HAP-1 (cell line): ENCODE results near the gene KMT5B.

Experiments
- DNase-seq, 2 experiments: peaks; one replicate each; pipeline ENCODE4 v3.0.0-alpha.2; 2016 to 2020; ENCODE audit warnings: low spot score in 2 of 2
- H3K27me3 ChIP-seq: fragments of 250-450 bp; sonication (Bioruptor Pico); 2 replicates; pipeline ENCODE4 v1.5.1; 2020; ENCODE audit warnings: low read depth, mild to moderate bottlenecking, moderate library complexity
- H3K36me3 ChIP-seq: fragments of 250-450 bp; sonication (Bioruptor Pico); replicated peaks from 2 replicates; pipeline ENCODE4 v1.5.1; 2020; ENCODE audit warnings: mild to moderate bottlenecking
- H3K4me1 ChIP-seq: fragments of 250-450 bp; sonication (Bioruptor Pico); 2 replicates; pipeline ENCODE4 v1.5.1; 2020; ENCODE audit warnings: mild to moderate bottlenecking
- H3K4me3 ChIP-seq: fragments of 250-450 bp; sonication (Bioruptor Pico); 2 replicates; pipeline ENCODE4 v1.5.1; 2020; ENCODE audit warnings: mild to moderate bottlenecking, moderate library complexity
- H3K9me3 ChIP-seq: fragments of 250-450 bp; sonication (Bioruptor Pico); 2 replicates; pipeline ENCODE4 v1.5.1; 2020; ENCODE audit warnings: mild to moderate bottlenecking, moderate library complexity
- in situ Hi-C: fragments of 300-500 bp; cut with MboI; formaldehyde crosslinking; loops from 3 replicates; pipeline ENCODE4 v1.14.3; 2020; ENCODE audit warnings: low sequenced_read_pairs, inconsistent platforms, mixed read lengths

KMT5B gene

DNA sequence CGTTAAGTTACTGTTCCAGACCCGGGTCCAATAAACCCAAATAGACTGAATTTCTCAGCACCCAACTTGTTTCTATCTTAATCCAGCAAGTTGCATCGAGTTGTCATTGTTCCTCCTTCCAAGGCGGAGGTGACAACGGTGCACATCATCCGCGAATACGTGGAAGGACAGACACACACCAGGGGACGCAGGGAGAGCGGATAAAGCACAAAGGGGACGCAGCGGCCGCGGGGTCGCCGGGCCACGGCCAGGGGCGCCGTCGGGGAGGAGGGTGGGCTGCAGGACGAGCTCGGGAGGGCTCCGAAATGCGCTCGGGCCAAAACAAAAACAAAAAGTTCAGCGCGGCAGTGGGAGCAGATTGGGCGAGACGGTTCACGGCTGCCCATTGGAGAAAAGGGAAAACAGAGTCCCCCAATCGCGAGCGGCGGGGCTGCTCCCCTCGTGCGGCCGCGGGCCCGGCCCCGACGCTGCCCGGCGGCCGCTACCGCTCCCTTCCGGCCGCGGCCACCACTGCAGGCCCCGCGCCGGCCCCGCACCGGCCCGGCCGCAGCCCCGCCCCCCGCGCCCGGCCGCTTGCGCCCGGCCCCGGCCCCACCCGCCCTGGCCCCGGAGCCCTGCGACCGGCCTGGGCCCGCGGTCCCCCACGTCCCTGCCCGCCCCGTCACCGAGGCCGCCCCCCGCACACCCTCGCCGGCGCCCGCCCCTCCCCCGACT is 518 bp downstream of the KMT5B start:
- Histone ChIP-seq H3K36me3 (no peaks in the 10 kb centered on the region), H3K4me1 (peaks cover 6% of the 10 kb centered on the region; the same call in 1 of the 2 replicates), H3K27me3 (no peaks in the 10 kb centered on the region), H3K4me3 (peak overlapping the region; percentile 88), H3K9me3 (no peaks in the 10 kb centered on the region)
- in situ Hi-C loops, result no loop called here
- peak; percentile 70 to 82 for DNase-seq

- peak in 1 of 2 experiments; percentile 31 for DNase-seq
- H3K36me3 ChIP-seq, result no peaks in the 10 kb centered on the region
- H3K9me3 ChIP-seq, result no peaks in the 10 kb centered on the region
- H3K4me3 ChIP-seq, result peak overlapping the region; percentile 88
- no peaks in the 10 kb centered on the region for H3K27me3 ChIP-seq
- peaks cover 6% of the 10 kb centered on the region; the same call in 1 of the 2 replicates for H3K4me1 ChIP-seq
- in situ Hi-C loops, result no loop called here
Measured at GRCh38 chr11:68211546-68211945, 1.6 kb downstream of the KMT5B start.

GRCh38 chr11:68206211-68206610 is 6.9 kb downstream of the KMT5B start:
- peak; percentile 35 to 79 for DNase-seq
- Histone ChIP-seq H3K36me3 (no peaks in the 10 kb centered on the region), H3K27me3 (no peaks in the 10 kb centered on the region), H3K9me3 (no peaks in the 10 kb centered on the region), H3K4me1 (peaks cover 11% of the 10 kb centered on the region), H3K4me3 (no peak overlapping the region)
- in situ Hi-C loops, result no loop called here

- peaks cover 7% of the 10 kb centered on the region for H3K4me1 ChIP-seq
- no peaks in the 10 kb centered on the region for H3K27me3 ChIP-seq
- no peaks in the 10 kb centered on the region for H3K9me3 ChIP-seq
- no peak for DNase-seq
- H3K4me3 ChIP-seq, result no peak overlapping the region
- H3K36me3 ChIP-seq, result no peaks in the 10 kb centered on the region; the same call in 1 of the 2 replicates
- in situ Hi-C loops, result no loop called here
Measured at GRCh38 chr11:68204402-68204801, 8.7 kb downstream of the KMT5B start.

DNA sequence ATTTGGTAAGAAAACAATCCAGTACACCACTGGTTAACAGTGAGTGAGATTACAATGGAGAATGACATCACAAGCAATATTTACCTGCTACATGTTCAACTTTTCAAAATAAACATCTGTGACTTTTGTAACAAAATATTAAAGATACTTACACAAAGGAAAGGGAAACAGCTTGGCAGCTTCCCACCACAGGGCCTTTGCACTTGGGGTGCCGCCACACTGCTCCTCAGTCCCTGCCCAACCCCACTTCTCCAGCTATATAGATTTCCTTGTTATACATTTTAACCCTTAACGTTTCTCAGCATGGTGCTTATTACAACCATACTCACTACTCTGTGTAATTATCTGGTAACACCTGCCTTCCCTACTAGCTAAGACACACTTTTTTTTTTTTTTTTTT is 10.9 kb downstream of the KMT5B start:
- no peaks in the 10 kb centered on the region; the same call in 1 of the 2 replicates for H3K36me3 ChIP-seq
- H3K9me3 ChIP-seq, result no peaks in the 10 kb centered on the region
- H3K27me3 ChIP-seq, result no peaks in the 10 kb centered on the region
- in situ Hi-C loops, result no loop called here
- DNase-seq, result no peak
- H3K4me1 ChIP-seq, result peaks cover 5% of the 10 kb centered on the region
- H3K4me3 ChIP-seq, result no peak overlapping the region

DNA sequence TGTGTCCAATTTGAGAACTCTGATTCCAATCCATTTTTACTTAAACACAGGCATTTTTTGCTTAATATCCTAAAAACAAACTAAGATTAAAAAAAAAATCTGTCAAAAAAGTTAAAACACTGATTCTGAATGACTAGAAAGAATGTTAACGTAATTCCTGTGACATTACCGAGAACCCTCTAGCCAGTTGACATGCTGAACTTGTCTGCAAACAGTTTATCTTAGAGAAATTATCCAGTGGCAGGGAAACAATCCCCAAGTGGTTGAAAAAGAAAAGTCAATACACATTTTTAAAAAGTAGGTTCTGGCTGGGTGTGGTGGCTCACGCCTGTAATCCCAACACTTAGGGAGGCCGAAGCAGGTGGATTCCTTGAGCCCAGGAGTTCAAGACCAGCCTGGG is 11.6 kb downstream of the KMT5B start:
- no peaks in the 10 kb centered on the region; the same call in 1 of the 2 replicates for H3K36me3 ChIP-seq
- peaks cover 5% of the 10 kb centered on the region for H3K4me1 ChIP-seq
- no peak overlapping the region for H3K4me3 ChIP-seq
- DNase-seq, result no peak
- no peaks in the 10 kb centered on the region for H3K27me3 ChIP-seq
- in situ Hi-C loops, result no loop called here
- H3K9me3 ChIP-seq, result no peaks in the 10 kb centered on the region

DNA sequence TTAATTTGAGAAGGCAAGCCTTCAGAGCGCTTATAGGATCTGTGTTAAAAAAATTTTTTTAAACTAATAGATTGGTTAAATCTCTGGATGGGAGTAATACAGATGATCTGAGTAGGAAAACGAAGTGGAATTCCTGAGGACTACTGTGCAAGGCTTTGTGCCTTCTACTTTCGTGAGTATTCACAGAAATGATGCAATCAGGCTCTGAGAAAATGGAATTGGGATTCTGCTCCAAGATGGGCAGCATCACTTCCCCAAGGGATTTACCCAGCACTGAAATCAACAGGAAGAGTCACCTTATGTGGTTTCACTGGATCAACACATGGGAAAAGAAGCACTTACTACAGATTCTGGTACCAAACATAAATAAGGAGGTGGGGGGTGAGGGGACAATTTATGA is 12.5 kb downstream of the KMT5B start:
- Histone ChIP-seq H3K27me3 (no peaks in the 10 kb centered on the region), H3K4me1 (no peaks in the 10 kb centered on the region; the same call in none of the 2 replicates), H3K36me3 (no peaks in the 10 kb centered on the region; the same call in 1 of the 2 replicates), H3K9me3 (no peaks in the 10 kb centered on the region), H3K4me3 (no peak overlapping the region)
- no peak for DNase-seq
- in situ Hi-C loops, result no loop called here

DNA sequence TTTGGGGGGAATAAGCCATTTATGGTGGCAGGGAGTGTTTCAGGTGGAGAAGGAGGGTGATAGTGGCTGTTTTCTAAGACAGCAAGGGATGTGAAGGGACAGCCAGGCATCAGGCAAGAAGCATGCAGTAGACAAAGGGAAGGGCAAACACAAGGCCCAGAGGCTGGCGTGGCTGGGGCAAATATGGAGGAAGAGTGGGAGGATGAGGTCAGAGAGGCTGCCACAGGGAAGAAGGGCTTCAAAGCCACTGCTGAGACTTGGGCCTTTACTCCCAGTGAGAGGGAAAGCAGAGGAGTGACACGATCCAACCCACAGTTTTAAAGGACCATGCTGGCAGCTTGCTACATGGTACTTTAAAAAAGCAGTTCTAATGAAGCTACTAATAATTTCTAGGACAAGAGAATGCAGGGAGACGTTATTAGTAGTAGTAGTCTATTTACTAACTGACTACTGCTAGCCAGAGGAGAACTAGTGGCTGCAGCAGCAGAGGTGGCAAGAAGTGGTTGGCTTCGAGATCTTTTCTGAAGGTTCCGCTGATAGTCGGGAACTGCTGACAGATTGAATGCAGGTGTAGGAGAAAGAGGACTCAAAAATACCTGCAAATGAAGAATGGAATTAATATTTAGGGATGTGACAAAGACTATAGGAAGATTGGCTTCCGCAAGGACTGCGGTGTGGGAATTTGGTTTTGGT is 13.7 kb downstream of the KMT5B start:
- in situ Hi-C loops, result no loop called here
- Histone ChIP-seq H3K4me1 (peaks cover 10% of the 10 kb centered on the region), H3K27me3 (no peaks in the 10 kb centered on the region), H3K36me3 (no peaks in the 10 kb centered on the region; the same call in 1 of the 2 replicates), H3K4me3 (no peak overlapping the region), H3K9me3 (no peaks in the 10 kb centered on the region)
- DNase-seq, result no peak

GRCh38 chr11:68196219-68196618 is 16.9 kb downstream of the KMT5B start:
- H3K27me3 ChIP-seq, result no peaks in the 10 kb centered on the region
- no peak overlapping the region for H3K4me3 ChIP-seq
- H3K9me3 ChIP-seq, result no peaks in the 10 kb centered on the region
- H3K4me1 ChIP-seq, result peaks cover 13% of the 10 kb centered on the region
- in situ Hi-C loops, result no loop called here
- no peak for DNase-seq
- no peaks in the 10 kb centered on the region; the same call in 1 of the 2 replicates for H3K36me3 ChIP-seq

- H3K4me1 ChIP-seq, result peaks cover 13% of the 10 kb centered on the region
- no peak overlapping the region for H3K4me3 ChIP-seq
- in situ Hi-C loops, result no loop called here
- peak in 1 of 2 experiments; percentile 27 for DNase-seq
- no peaks in the 10 kb centered on the region for H3K27me3 ChIP-seq
- no peaks in the 10 kb centered on the region; the same call in 1 of the 2 replicates for H3K36me3 ChIP-seq
- H3K9me3 ChIP-seq, result no peaks in the 10 kb centered on the region
Measured at GRCh38 chr11:68194675-68195294, 18.3 kb downstream of the KMT5B start.

DNA sequence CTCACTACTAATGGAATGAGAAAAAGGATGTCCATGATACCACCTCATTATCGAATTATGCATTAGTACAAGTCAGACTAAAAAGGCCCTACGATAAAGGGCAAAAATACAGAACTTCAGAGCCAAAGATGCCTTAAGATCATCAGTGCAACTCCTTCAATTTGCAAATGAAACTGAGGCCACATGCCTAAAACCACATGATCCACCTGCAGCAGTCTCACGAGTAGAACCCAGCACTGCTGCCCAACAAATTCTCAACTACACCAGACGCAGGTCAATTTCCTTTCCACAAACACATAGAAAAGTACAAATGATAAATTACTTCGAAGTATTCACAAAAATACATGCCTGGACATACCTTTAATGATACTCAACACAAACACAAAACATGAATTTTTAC is 20.1 kb downstream of the KMT5B start:
- no peaks in the 10 kb centered on the region for H3K27me3 ChIP-seq
- no peaks in the 10 kb centered on the region for H3K36me3 ChIP-seq
- no peak for DNase-seq
- no peaks in the 10 kb centered on the region for H3K9me3 ChIP-seq
- in situ Hi-C loops, result no loop called here
- H3K4me3 ChIP-seq, result no peak overlapping the region
- peaks cover 13% of the 10 kb centered on the region for H3K4me1 ChIP-seq

DNA sequence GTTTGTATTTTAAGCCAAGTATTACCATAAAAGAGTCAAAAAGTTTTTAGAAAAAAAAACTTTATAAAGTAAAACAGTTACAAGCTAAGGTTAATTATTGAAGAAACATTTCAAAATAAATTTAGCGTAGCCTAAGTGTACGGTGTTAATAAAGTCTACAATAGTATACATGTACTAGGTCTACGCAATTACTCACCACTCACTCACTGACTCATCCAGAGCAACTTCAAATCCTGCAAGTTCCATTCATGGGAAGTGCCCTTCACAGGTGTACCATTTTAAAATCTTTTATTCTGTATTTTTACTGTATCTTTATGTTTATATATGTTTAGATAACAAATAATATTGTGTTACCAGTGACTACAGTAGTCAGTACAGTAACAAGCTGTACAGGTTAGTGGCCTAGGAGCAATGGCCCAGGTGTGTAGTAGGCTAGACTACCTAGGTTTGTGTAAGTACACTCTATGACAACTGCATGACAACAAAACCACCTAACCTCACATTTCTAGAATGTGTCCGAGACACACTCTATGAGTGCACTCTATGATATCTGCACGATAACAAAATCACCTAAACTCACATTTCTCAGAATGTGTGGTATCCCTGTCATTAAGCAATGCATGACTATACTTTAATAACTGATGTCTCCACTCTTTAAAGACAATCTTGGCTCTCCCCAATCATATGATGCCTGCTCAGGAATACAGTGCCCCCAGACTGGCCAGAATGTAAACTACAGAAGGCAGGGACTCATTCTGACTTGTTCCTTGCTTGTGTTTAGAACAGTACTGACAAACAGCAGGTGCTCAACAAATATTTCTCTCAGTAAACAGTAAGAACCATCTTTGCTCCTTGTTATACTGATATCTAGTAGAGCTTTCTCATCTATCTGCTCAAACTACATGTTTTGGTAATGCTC is 21.2 kb downstream of the KMT5B start:
- no peak overlapping the region for H3K4me3 ChIP-seq
- in situ Hi-C loops, result no loop called here
- H3K9me3 ChIP-seq, result no peaks in the 10 kb centered on the region
- peaks cover 5% of the 10 kb centered on the region; the same call in 1 of the 2 replicates for H3K36me3 ChIP-seq
- peaks cover 13% of the 10 kb centered on the region for H3K4me1 ChIP-seq
- no peak for DNase-seq
- H3K27me3 ChIP-seq, result no peaks in the 10 kb centered on the region

DNA sequence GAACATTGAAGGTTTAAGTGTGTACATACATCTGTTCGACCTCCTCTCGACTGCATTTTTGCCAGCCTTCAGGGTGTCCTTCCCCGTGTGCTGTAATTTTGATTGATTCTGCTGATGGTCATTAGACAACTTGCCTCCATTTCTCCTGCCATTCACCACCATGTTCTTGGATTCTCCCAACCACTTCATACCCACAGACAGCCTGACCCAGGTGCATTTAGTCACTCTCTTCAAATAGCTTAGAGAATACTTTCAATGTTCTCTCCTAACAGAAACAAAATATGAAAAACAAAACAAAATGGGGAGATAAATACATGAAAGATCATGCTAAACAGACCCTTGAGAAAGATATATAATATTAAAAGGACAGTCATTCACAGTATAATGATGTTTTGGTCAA is 23.2 kb downstream of the KMT5B start:
- DNase-seq, result no peak
- H3K36me3 ChIP-seq, result peaks cover 15% of the 10 kb centered on the region
- peaks cover 8% of the 10 kb centered on the region for H3K4me1 ChIP-seq
- no peaks in the 10 kb centered on the region for H3K9me3 ChIP-seq
- H3K27me3 ChIP-seq, result no peaks in the 10 kb centered on the region
- in situ Hi-C loops, result no loop called here
- no peak overlapping the region for H3K4me3 ChIP-seq
